ENCODE results near the gene FER1L5.

The FER1L5 gene

GRCh38 chr2:96703021-96703751 lies 60.6 kb downstream of the FER1L5 start:
- Histone ChIP-seq H3K27me3 (ENCODE audit: control insufficient read depth, insufficient read depth, low read length) (no peaks in the 10 kb centered on the region), H3K79me2 (no peaks in the 10 kb centered on the region), H3K4me1 (peaks cover 4% of the 10 kb centered on the region), H3K27ac (no peak overlapping the region), H3K4me3 (ENCODE audit: low read depth, low read length) (no peak overlapping the region), H3K36me3 (ENCODE audit: control insufficient read depth, insufficient read depth, low read length) (no peaks in the 10 kb centered on the region), H2AFZ (no peak overlapping the region), H3K4me2 (ENCODE audit: low read length) (no peak overlapping the region), H3K9ac (no peak overlapping the region), H3K9me3 (ENCODE audit: control insufficient read depth, low read length) (no peaks in the 10 kb centered on the region)
- no peak for TF ChIP-seq CTCF (IDR thresholded peaks at IDR 0.05)

- no peaks in the 10 kb centered on the region for H3K27me3 ChIP-seq (ENCODE audit: control insufficient read depth, insufficient read depth, low read length)
- H3K36me3 ChIP-seq (ENCODE audit: control insufficient read depth, insufficient read depth, low read length), result no peaks in the 10 kb centered on the region
- H3K9ac ChIP-seq, result no peak overlapping the region
- peaks cover 5% of the 10 kb centered on the region for H3K4me1 ChIP-seq
- H3K9me3 ChIP-seq (ENCODE audit: control insufficient read depth, low read length), result no peaks in the 10 kb centered on the region
- no peak overlapping the region for H3K4me2 ChIP-seq (ENCODE audit: low read length)
- no peak for TF ChIP-seq CTCF (IDR thresholded peaks at IDR 0.05)
- H3K79me2 ChIP-seq, result no peaks in the 10 kb centered on the region
- no peak overlapping the region for H3K4me3 ChIP-seq (ENCODE audit: low read depth, low read length)
- H3K27ac ChIP-seq, result no peak overlapping the region
- H2AFZ ChIP-seq, result no peak overlapping the region
These were observed 68.4 kb downstream of the FER1L5 start for GRCh38 chr2:96710985-96711384.

GRCh38 chr2:96715658-96716057 lies 73.1 kb downstream of the FER1L5 start:
- Histone ChIP-seq H3K79me2 (no peaks in the 10 kb centered on the region), H3K4me3 (ENCODE audit: low read depth, low read length) (no peak overlapping the region), H3K9me3 (ENCODE audit: control insufficient read depth, low read length) (no peaks in the 10 kb centered on the region), H2AFZ (no peak overlapping the region), H3K4me2 (ENCODE audit: low read length) (no peak overlapping the region), H3K9ac (no peak overlapping the region), H3K36me3 (ENCODE audit: control insufficient read depth, insufficient read depth, low read length) (no peaks in the 10 kb centered on the region), H3K27ac (no peak overlapping the region), H3K27me3 (ENCODE audit: control insufficient read depth, insufficient read depth, low read length) (no peaks in the 10 kb centered on the region), H3K4me1 (peaks cover 5% of the 10 kb centered on the region)
- TF ChIP-seq CTCF (IDR thresholded peaks at IDR 0.05), result no peak

- H3K27ac ChIP-seq, result no peak overlapping the region
- TF ChIP-seq CTCF (IDR thresholded peaks at IDR 0.05), result no peak
- H2AFZ ChIP-seq, result no peak overlapping the region
- H3K27me3 ChIP-seq (ENCODE audit: control insufficient read depth, insufficient read depth, low read length), result no peaks in the 10 kb centered on the region
- H3K4me2 ChIP-seq (ENCODE audit: low read length), result no peak overlapping the region
- H3K36me3 ChIP-seq (ENCODE audit: control insufficient read depth, insufficient read depth, low read length), result no peaks in the 10 kb centered on the region
- peaks cover 5% of the 10 kb centered on the region for H3K4me1 ChIP-seq
- no peaks in the 10 kb centered on the region for H3K9me3 ChIP-seq (ENCODE audit: control insufficient read depth, low read length)
- no peaks in the 10 kb centered on the region for H3K79me2 ChIP-seq
- H3K4me3 ChIP-seq (ENCODE audit: low read depth, low read length), result no peak overlapping the region
- no peak overlapping the region for H3K9ac ChIP-seq
These were observed 73.8 kb downstream of the FER1L5 start for GRCh38 chr2:96716388-96716787.

GRCh38 chr2:96726131-96726530 lies 83.6 kb downstream of the FER1L5 start:
- H3K9ac ChIP-seq, result no peak overlapping the region
- no peak overlapping the region for H2AFZ ChIP-seq
- no peaks in the 10 kb centered on the region for H3K27me3 ChIP-seq (ENCODE audit: control insufficient read depth, insufficient read depth, low read length)
- no peak for TF ChIP-seq CTCF (IDR thresholded peaks at IDR 0.05)
- no peaks in the 10 kb centered on the region for H3K36me3 ChIP-seq (ENCODE audit: control insufficient read depth, insufficient read depth, low read length)
- H3K4me3 ChIP-seq (ENCODE audit: low read depth, low read length), result no peak overlapping the region
- no peak overlapping the region for H3K4me2 ChIP-seq (ENCODE audit: low read length)
- H3K79me2 ChIP-seq, result no peaks in the 10 kb centered on the region
- no peaks in the 10 kb centered on the region for H3K4me1 ChIP-seq
- no peak overlapping the region for H3K27ac ChIP-seq
- no peaks in the 10 kb centered on the region for H3K9me3 ChIP-seq (ENCODE audit: control insufficient read depth, low read length)

Measured in parathyroid adenoma (tissue), 2 donors.